NCI-H1436 (cell line): ENCODE results near the gene KPNB1.

ENCODE experiments used
- DNase-seq: peaks from one replicate; lab custom pipeline; 2025; lab: John Stamatoyannopoulos, UW

The KPNB1 gene

GRCh38 chr17:47696717-47697642 lies 47.3 kb downstream of the KPNB1 start:
- no peak for DNase-seq

- no peak for DNase-seq
These were observed 48.4 kb downstream of the KPNB1 start for GRCh38 chr17:47697906-47698711.

DNA sequence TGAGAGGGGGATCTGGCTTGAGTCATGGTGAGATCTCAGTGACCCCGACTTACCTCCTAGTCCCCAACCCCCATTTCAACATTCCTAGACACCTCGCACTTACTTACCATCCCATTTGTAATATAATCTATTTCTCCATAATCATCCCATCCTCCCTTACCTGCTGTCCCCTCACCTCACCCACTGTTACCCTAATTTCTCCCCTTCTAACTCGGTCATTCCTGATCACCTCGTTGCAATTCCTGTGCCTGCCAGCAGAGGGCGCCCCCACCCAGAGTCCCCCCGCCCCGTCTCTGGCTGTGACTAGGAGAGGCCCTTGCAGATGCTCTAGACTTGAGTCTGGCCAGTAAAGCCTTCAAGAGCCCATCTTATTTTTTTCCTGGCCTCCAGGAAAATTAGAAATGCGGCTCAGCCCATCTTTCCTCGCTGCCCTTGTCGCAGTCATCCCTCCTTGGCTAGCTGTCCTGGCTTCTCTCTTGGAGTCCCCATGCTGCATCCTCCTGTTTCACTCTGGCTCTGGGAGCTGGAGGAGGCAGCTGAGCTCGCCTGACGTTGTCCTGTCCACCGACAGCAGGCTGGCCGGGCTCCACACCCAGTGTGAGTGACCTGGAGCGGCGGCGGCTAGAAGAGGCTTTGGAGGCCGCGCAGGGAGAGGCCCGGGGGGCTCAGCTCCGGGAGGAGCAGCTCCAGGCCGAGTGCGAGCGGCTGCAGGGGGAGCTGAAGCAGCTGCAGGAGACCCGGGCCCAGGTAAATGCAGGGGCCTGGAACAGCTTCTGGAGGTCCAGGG lies 49.2 kb downstream of the KPNB1 start:
- DNase-seq: peak; percentile 47

GRCh38 chr17:47699536-47699840 lies 49.8 kb downstream of the KPNB1 start:
- DNase-seq: no peak

GRCh38 chr17:47700471-47701449 lies 51.0 kb downstream of the KPNB1 start:
- DNase-seq: no peak

DNA sequence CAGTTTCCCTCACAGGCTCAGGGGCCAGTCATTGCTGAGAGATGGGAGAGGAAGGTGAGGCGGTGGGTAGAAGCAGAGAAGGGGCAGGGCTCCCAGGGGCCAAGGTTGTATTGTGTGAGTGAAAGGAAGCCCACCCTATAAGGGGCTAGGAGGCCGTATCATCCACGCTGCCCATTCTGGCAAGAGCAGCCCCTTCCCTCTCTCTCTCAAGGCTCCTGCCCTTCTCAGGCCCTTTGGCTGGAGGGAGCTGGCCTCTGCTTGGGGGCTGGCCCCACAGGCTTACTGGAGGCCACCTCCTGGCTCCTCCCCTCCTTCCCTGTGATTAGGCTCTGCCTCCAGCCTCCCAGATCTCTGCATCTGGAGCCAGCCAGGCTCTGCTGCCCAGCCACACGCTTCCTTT lies 51.9 kb downstream of the KPNB1 start:
- DNase-seq: no peak

DNA sequence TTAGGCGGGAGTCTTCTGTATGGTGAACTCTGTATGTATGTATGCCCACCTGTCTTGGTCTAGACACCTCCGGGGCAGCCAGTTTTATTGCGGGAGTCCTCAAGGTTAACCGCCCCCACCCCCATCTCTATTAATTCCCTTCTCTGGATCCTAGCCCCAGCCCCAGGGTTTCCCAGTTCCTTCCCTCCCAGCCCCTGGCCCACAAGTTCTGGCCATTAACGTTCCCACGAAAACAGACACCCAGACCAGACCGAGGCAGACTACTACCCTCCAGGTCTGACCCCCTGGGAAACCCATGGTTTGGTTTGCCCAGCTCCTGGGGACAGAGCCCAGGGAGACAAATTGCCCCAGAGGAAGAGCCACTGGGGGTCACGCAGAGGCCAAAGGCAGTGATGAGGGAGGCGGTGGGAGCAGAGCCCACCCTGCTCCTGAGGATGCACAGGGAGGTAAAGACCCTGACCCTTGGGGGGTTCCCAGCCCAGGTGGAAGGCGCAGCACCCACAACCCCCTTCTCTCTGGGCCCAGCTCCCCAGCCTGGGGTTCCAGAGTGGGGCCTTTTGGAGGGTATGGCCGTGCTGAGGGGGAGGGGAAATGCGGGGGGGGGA lies 52.8 kb downstream of the KPNB1 start:
- no peak for DNase-seq

DNA sequence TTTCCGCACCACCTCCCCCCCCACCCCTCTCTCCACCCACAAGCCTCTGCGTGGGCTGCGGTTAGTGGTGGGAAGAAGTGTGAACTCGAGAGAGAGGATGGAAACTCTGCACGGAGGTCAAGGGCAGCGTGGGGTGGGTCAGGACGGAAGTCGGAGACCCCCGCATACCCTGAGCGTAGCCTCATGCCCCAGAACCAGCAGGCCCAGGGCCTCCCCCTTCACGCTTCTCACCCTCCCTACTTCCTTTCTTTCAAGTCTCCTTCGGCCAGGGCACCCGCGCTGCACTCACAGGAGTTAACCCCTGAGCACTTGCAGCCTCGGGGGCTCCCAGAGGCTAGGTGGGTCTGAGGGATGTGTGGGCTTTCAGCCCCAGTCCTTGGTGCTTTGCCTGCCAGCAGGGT lies 53.5 kb downstream of the KPNB1 start:
- no peak for DNase-seq

DNA sequence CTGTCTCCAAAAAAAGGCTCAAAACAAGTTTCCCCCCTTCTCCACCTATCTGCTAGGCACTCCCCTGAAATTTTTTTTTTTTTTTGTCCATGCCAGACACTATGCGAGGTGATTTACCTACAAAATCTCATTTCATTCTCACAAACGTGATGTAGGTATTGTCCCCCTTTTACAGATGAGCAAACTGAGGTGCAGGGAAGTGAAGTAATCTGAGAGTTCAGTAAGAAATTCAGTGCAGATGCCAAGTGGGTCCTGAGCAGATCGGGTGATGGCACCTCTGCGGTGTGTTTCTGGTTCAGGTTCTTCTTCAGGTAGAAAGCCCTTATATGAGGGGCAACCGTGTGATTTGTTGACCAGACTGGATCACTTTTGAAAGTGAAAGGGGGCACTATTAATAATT lies 54.0 kb downstream of the KPNB1 start:
- DNase-seq: no peak

DNA sequence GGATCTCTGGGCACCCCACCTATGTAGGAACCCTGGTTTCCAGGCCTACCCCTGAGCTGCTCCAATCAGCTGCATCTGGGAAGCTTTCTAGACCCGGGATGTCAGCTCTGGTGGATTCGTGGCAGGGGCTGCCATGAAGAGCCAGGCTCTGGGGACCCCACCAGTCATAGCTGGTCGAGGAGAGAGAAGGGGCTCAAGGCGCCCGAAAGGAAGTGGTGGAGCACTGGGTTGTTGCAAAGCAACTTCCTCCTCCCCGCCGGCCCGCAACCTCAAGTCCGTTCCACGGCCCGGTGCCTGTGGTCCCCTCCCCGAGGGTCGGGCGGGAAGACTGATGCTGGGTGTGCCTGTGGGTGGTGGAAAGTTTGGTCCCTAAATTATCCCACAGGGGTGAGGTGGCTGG lies 54.4 kb downstream of the KPNB1 start:
- no peak for DNase-seq

- no peak for DNase-seq
These were observed 55.0 kb downstream of the KPNB1 start for GRCh38 chr17:47704736-47705135.

DNA sequence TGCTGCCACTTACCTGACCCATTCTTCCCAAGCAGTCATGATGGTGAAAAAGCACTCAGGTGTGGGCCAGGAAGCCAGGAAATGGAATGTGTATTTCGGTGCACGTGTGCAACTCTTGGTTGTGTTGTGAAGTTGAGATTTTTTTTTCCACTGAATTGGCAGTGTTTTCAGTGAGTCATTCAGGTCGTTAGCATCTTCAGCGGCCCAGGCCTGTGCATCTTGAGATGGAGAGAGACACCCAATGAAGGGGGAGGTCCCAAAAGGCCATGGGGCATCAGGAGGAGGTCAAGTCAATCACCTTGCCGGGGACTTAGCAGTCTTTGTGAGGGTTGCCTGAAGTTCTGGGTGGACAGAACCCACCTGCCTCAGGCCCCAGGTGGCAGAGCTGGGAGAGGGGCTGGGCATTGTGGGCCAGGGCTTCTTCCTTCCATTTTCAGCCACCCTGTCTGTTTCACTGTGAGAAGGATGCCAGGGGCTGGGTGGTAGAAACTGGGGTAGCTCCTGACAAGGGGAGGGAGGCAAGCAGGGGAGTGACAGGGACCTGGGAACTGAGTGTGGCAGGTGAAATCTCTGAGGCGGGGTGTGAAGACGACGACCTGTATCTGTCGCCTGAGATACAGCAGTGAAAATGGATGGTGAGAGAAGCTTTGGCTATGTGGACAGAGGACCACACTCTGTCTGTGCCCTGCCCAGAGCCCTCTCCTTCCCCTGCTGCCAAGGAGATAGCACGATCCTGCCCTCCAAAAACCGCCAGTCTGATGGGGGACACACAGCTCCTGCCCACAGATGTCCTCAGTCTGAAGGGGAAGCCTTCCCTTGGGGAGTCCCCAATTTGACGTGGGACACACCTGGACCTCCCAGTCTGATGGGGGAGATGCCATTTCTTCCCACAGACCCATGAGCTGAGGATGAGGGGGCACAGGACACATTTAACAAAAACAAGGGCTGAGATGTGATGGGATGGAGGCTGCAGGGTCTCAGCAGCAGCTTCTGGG lies 56.1 kb downstream of the KPNB1 start:
- no peak for DNase-seq

- no peak for DNase-seq
These were observed 57.5 kb downstream of the KPNB1 start for GRCh38 chr17:47707056-47707804.

DNA sequence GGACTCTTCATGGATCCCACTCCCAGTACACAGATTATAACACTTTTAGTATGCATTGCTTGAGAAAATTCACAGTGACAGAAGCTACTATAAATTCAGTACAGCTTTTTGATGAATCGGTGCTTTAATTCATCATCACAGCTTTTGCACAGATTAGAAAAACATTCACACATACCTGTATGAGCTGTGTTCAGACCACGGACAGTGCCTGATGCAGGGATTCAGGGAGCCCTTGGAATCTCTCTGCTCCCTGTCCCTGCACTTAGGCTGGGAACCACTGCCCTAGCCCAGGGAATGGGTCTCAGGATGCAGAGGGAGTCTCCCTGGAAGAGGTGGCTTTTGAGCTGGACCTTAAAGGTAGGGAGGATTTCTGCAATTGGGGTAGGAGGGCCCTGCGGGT lies 58.2 kb downstream of the KPNB1 start:
- no peak for DNase-seq

- no peak for DNase-seq
These were observed 58.7 kb downstream of the KPNB1 start for GRCh38 chr17:47708312-47708863.

DNA sequence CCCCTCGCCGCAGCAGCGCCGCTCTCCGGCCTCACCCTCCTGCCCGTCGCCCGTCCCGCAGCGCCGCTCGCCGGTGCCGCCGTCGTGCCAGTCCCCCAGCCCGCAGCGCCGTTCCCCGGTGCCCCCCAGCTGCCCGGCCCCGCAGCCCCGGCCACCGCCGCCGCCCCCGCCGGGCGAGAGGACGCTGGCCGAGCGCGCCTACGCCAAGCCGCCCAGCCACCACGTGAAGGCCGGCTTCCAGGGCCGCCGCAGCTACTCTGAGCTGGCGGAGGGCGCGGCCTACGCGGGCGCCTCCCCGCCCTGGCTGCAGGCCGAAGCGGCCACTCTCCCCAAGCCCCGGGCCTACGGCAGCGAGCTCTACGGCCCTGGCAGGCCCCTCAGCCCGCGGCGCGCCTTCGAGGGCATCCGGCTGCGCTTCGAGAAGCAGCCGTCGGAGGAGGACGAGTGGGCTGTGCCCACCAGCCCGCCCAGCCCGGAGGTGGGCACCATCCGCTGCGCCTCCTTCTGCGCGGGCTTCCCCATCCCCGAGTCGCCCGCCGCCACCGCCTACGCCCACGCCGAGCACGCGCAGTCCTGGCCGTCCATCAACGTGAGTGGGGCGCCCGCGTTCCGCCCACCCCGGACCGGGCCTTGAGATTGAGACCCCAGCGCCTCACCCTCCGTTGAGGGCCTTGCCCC lies 59.3 kb downstream of the KPNB1 start:
- no peak for DNase-seq

DNA sequence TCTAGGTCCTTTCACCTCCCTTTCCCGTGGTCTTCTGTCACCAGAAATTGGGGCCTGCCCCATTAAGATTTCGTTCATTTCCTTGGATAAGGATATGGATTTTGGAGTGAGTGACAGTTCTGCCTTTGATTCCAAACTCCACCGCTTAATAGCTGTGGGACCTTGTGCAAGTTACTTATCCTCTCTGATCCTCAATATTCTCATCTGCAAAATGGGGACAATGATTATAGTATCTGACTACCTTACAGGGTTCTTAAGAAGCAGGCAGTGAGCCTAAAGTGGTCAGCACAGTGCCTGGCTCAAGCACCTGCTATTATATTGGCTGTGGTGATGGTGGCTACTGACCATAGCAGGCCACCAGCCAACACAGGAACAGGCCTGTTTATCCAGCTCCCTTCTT lies 59.9 kb downstream of the KPNB1 start:
- no peak for DNase-seq
